ENCODE results near the gene GLP1R. TPM values are rescaled to one million over a fixed set of nuclear protein-coding genes. Genes with fewer than 3 reads are reported as not detected.

Gene GLP1R
- total RNA-seq, 1 donor from 2014 or later = under 0.01 TPM

Other genes starting within 250 kb of the GLP1R start
- gene SAYSD1, start 66.4 kb downstream of the GLP1R start, total RNA-seq = 16.5 TPM
- 0.25 TPM for gene KCNK5, start 180.7 kb downstream of the GLP1R start, total RNA-seq